IMR-90 (cell line): Measurements from ENCODE around the gene NRCAM. TPM values are rescaled to one million over a fixed set of nuclear protein-coding genes. Genes with fewer than 3 reads are reported as not detected.

ENCODE experiments used
- ATAC-seq: fragments of 200-7000 bp; cut with Tn5 transposase; 2 replicates; pipeline ENCODE4 v1.9.1; 2020; ENCODE audit warnings: low read depth, mild to moderate bottlenecking, moderate library complexity
- BruUV-seq: library from RNA; stranded (reverse); fragments of 400-500 nt; replicated peaks from 2 replicates; lab custom pipeline; 2021; lab: Mats Ljungman, UMichigan
- CTCF ChIA-PET: fragments of 300-600 bp; formaldehyde crosslinking; extraction: SDS; loops from one replicate; lab custom pipeline; 2021; ENCODE audit warnings: antibody characterized with exemption; lab: Yijun Ruan, JAX
- POLR2A ChIA-PET: fragments of 300-600 bp; sonication (Branson Sonifier 250); formaldehyde crosslinking; loops from one replicate; lab custom pipeline; 2022; ENCODE audit warnings: antibody characterized with exemption; ENCODE audit not compliant: unreplicated experiment; lab: Charles Lee
- DNase-seq: peaks from one replicate; pipeline ENCODE4 v3.0.0; 2013
- H2AFZ ChIP-seq: replicated peaks from 2 replicates; pipeline ENCODE3; 2013; ENCODE audit warnings: low read length, mild to moderate bottlenecking; ENCODE audit not compliant: poor library complexity
- H2AK5ac ChIP-seq: 2 replicates; pipeline ENCODE4 v1.6.1; 2013; ENCODE audit warnings: low read depth, low read length, inconsistent platforms
- H2AK9ac ChIP-seq: replicated peaks from 2 replicates; pipeline ENCODE3; 2013; ENCODE audit warnings: mild to moderate bottlenecking, low read depth, low read length, moderate library complexity; ENCODE audit not compliant: poor library complexity
- H2BK120ac ChIP-seq: 2 replicates; pipeline ENCODE4 v1.6.1; 2013; ENCODE audit warnings: low read depth, low read length, inconsistent platforms
- H2BK15ac ChIP-seq: 3 replicates; pipeline ENCODE4 v1.6.1; 2013; ENCODE audit warnings: low read depth, low read length, inconsistent platforms
- H2BK20ac ChIP-seq: 2 replicates; pipeline ENCODE4 v1.6.1; 2013; ENCODE audit warnings: low read depth, mild to moderate bottlenecking, inconsistent platforms, low read length, moderate library complexity
- H2BK5ac ChIP-seq: 2 replicates; pipeline ENCODE4 v1.6.1; 2013; ENCODE audit warnings: mild to moderate bottlenecking, low read depth, low read length, inconsistent platforms; ENCODE audit not compliant: poor library complexity, severe bottlenecking
- H3K14ac ChIP-seq: replicated peaks from 2 replicates; pipeline ENCODE4 v1.6.1; 2013; ENCODE audit warnings: low read depth, low read length, inconsistent platforms
- H3K18ac ChIP-seq: 2 replicates; pipeline ENCODE4 v1.6.1; 2013; ENCODE audit warnings: low read depth, low read length, control low read depth
- H3K23ac ChIP-seq: 2 replicates; pipeline ENCODE4 v1.6.1; 2013; ENCODE audit warnings: low read depth, low read length, inconsistent platforms
- H3K27ac ChIP-seq: 2 replicates; pipeline ENCODE4 v1.5.1; 2013; ENCODE audit warnings: mild to moderate bottlenecking, control low read depth, low read length; ENCODE audit not compliant: insufficient read depth
- H3K27me3 ChIP-seq: 2 replicates; pipeline ENCODE4 v1.6.1; 2013; ENCODE audit warnings: low read length; ENCODE audit not compliant: control insufficient read depth, insufficient read depth
- H3K36me3 ChIP-seq: 2 replicates; pipeline ENCODE4 v1.6.1; 2013; ENCODE audit warnings: low read length, mixed read lengths; ENCODE audit not compliant: control insufficient read depth, insufficient read depth
- H3K4ac ChIP-seq: 2 replicates; pipeline ENCODE4 v1.6.1; 2013; ENCODE audit warnings: low read depth, low read length, inconsistent platforms
- H3K4me1 ChIP-seq: 2 replicates; pipeline ENCODE4 v1.6.1; 2013; ENCODE audit warnings: low read length, mixed read lengths; ENCODE audit not compliant: control insufficient read depth, insufficient read depth
- H3K4me2 ChIP-seq: 2 replicates; pipeline ENCODE4 v1.6.1; 2013; ENCODE audit warnings: low read depth, mild to moderate bottlenecking, control low read depth, low read length, moderate library complexity
- H3K4me3 ChIP-seq: 2 replicates; pipeline ENCODE4 v1.5.1; 2013; ENCODE audit warnings: low read depth, mild to moderate bottlenecking, control low read depth, low read length, moderate library complexity; ENCODE audit not compliant: insufficient read depth
- H3K56ac ChIP-seq: 2 replicates; pipeline ENCODE4 v1.6.1; 2013; ENCODE audit warnings: low read length, inconsistent platforms; ENCODE audit not compliant: insufficient read depth; ENCODE audit errors: extremely low read depth
- H3K79me1 ChIP-seq, 2 experiments: 2 replicates each; pipeline ENCODE4 v1.6.1; 2013; ENCODE audit warnings: low read length in 2 of 2, inconsistent platforms in 1 of 2, low read depth in 1 of 2
- H3K9ac ChIP-seq: 2 replicates; pipeline ENCODE4 v1.6.1; 2013; ENCODE audit warnings: low read depth, low read length, control low read depth
- H3K9me1 ChIP-seq: 2 replicates; pipeline ENCODE4 v1.6.1; 2013; ENCODE audit warnings: low read length, inconsistent platforms; ENCODE audit not compliant: insufficient read depth
- H3K9me3 ChIP-seq: 2 replicates; pipeline ENCODE4 v1.6.1; 2013; ENCODE audit warnings: low read length; ENCODE audit not compliant: control insufficient read depth, insufficient read depth
- H4K20me1 ChIP-seq: 2 replicates; pipeline ENCODE4 v1.6.1; 2013; ENCODE audit warnings: low read length, inconsistent platforms; ENCODE audit not compliant: insufficient read depth
- H4K5ac ChIP-seq: 2 replicates; pipeline ENCODE4 v1.6.1; 2013; ENCODE audit warnings: mild to moderate bottlenecking, low read depth, low read length, control low read depth
- H4K8ac ChIP-seq, 2 experiments: 2 replicates each; pipeline ENCODE4 v1.6.1; 2013; ENCODE audit warnings: low read depth in 2 of 2, low read length in 2 of 2, control low read depth in 1 of 2, inconsistent platforms in 1 of 2
- H4K91ac ChIP-seq: 2 replicates; pipeline ENCODE4 v1.6.1; 2013; ENCODE audit warnings: low read depth, low read length, inconsistent platforms; ENCODE audit not compliant: insufficient read depth
- RFX5 ChIP-seq: IDR thresholded peaks from 2 replicates; pipeline ENCODE4 v1.8.0; 2012; ENCODE audit warnings: low read depth, mild to moderate bottlenecking, low read length, moderate library complexity
- WGBS, 2 experiments: methylation state at CpG; one replicate each; pipeline versions ENCODE4 v1.1.5 to v1.1.7; 2013; ENCODE audit warnings: missing lambda C conversion rate in 2 of 2; ENCODE audit not compliant: insufficient read length in 1 of 2; ENCODE audit errors: extremely low coverage in 2 of 2; 5-methylcytosine and 5-hydroxymethylcytosine counted together
- dilution Hi-C: fragments of 300-500 bp; cut with HindIII; formaldehyde crosslinking; loops from one replicate; pipeline ENCODE4 v1.14.3; 2018; ENCODE audit warnings: low sequenced_read_pairs; ENCODE audit not compliant: unreplicated experiment
- in situ Hi-C: fragments of 300-500 bp; cut with MboI; formaldehyde crosslinking; loops from 3 replicates; pipeline ENCODE4 v1.14.3; 2019; ENCODE audit warnings: low sequenced_read_pairs, inconsistent platforms, mixed read lengths
- intact Hi-C: fragments of 100-400 bp; cut with micrococcal nuclease; formaldehyde crosslinking; loops from 2 replicates; pipeline ENCODE4 v1.10.0; 2022
- polyA plus RNA-seq, 3 experiments: library from polyadenylated mRNA; depleted of rRNA; stranded (reverse); fragments of >200 nt; gene quantifications; 2 replicates each; pipeline ENCODE4 v1.2.3, GENCODE V29; 2012; ENCODE audit warnings: low replicate concordance in 1 of 3
- total RNA-seq: library from RNA; depleted of rRNA; stranded (reverse); fragments of >200 nt; gene quantifications from 2 replicates; pipeline ENCODE4 v1.2.3, GENCODE V29; 2012

The NRCAM gene
- total and polyA plus RNA-seq, 2 of the 4 experiments (the other 2 are of a cell fraction) = 0.46 to 1.1 TPM

- no peak; the same call in 1 of the 2 replicates for ATAC-seq
- Histone ChIP-seq H3K9me3 (no peaks in the 10 kb centered on the region), H3K18ac (no peak overlapping the region), H2AK5ac (no peak overlapping the region), H3K9me1 (no peaks in the 10 kb centered on the region; the same call in 1 of the 2 replicates), H3K79me1 (no peaks in the 10 kb centered on the region), H2BK5ac (no peak overlapping the region), H3K23ac (no peak overlapping the region), H3K4me1 (no peaks in the 10 kb centered on the region; the same call in 1 of the 2 replicates), H3K14ac (no peak overlapping the region), H2BK15ac (no peak overlapping the region), H4K8ac (no peak overlapping the region), H3K4ac (no peak overlapping the region), H4K20me1 (no peaks in the 10 kb centered on the region), H3K9ac (no peak overlapping the region), H2AK9ac (no peak overlapping the region), H3K27me3 (peaks cover 50% of the 10 kb centered on the region), H4K5ac (no peak overlapping the region), H4K91ac (no peak overlapping the region), H2BK120ac (no peak overlapping the region), H3K36me3 (no peaks in the 10 kb centered on the region), H2AFZ (no peak overlapping the region), H3K4me3 (no peak overlapping the region; the same call in 1 of the 2 replicates), H3K27ac (no peak overlapping the region), H2BK20ac (no peak overlapping the region), H3K4me2 (peak overlapping the region; percentile 89), H3K56ac (no peak overlapping the region)
- in situ Hi-C loops (no loop called here), intact Hi-C loops (loop anchor here (2.0 kb wide), 1 partner anchor 43 kb away; no protein-coding TSS in a partner anchor), dilution Hi-C loops (no loop called here)
- WGBS, 2 experiments = no CpG with 5 or more reads among the region's 4 CpGs
- no peak for DNase-seq
- no peak for TF ChIP-seq RFX5
- CTCF ChIA-PET = interaction anchor here (0.8 to 1.3 kb wide), 3 partner anchors 19 to 49 kb away, joined by 3 to 4 read pairs (median 3); no protein-coding TSS in a partner anchor
- no TSS peak for BruUV-seq
- POLR2A ChIA-PET = no interaction called here
Observed at GRCh38 chr7:108454317-108454673, 1.9 kb downstream of the NRCAM start.
